ENCODE results near the gene SPSB4. TPM values are rescaled to one million over a fixed set of nuclear protein-coding genes. Genes with fewer than 3 reads are reported as not detected.

Gene SPSB4
- total and polyA plus RNA-seq, 9 of the 15 experiments (the other 6 are each of a cell fraction or from before 2014, with no cell fraction given), result not detected

DNA sequence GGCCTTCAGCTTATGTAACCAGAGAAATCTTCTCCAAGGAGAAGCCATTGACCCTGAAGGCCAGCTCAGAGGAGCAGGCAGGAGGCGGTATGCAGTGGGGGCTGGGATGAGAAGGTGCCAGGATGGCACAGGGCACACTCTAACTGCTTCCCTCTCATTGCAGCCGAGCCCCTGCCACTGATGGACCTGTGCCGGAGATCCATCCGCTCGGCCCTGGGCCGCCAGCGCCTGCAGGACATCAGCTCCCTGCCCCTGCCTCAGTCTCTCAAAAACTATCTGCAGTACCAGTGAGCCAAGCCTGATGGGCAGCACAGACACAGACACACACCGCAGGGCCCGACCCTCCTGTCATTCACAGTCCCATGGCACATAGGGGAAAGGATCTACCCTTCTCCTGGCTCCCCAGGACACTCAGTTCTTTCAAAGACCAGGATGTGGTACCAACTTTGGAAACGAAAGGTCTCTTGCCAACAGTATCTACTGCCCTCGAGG lies 95.9 kb downstream of the SPSB4 start:
- no peaks in the 10 kb centered on the region for H4K20me1 ChIP-seq (replicated peaks; ENCODE audit: control insufficient read depth, insufficient read depth, low read length)
- ChIA-PET POLR2A (no interaction called here), CTCF (ENCODE audit: low intra/inter-chr PET ratio) (no interaction called here)
- H3K27ac ChIP-seq (ENCODE audit: extremely low read depth, low read depth, low read length), result no peak overlapping the region
- no peaks in the 10 kb centered on the region for H3K9me1 ChIP-seq (ENCODE audit: control insufficient read depth, insufficient read depth, low read length)
- H3K36me3 ChIP-seq (ENCODE audit: control insufficient read depth, insufficient read depth, low read length), result no peaks in the 10 kb centered on the region
- no peak for FAIRE-seq
- no peak overlapping the region for H2AFZ ChIP-seq (ENCODE audit: low read depth, low read length)
- intact Hi-C loops (cut with micrococcal nuclease) (no loop called here), in situ Hi-C loops (cut with MboI) (no loop called here)
- H3K4me3 ChIP-seq, result no peak overlapping the region
- no peaks in the 10 kb centered on the region for H3K9me3 ChIP-seq (replicated peaks; ENCODE audit: control insufficient read depth, insufficient read depth, low read depth, low read length)
- no peak for DNase-seq (ENCODE audit: extremely low read depth in 1 of 4, low spot score in 3 of 4)
- H3K4me1 ChIP-seq (replicated peaks in 1 of 2; ENCODE audit: control insufficient read depth in 2 of 2, insufficient read depth in 2 of 2, low read length in 2 of 2), result no peaks in the 10 kb centered on the region
- no peak overlapping the region for H3K9ac ChIP-seq (ENCODE audit: insufficient read depth in 1 of 2, low read depth in 2 of 2, low read length in 2 of 2)
- BruUV-seq (replicated peaks), result no TSS peak
- no peaks in the 10 kb centered on the region for H3K79me2 ChIP-seq (ENCODE audit: control insufficient read depth, insufficient read depth, low read length)
- H3K27me3 ChIP-seq (ENCODE audit: control insufficient read depth in 2 of 2, insufficient read depth in 2 of 2, low read length in 2 of 2), result peaks cover 15 to 42% of the 10 kb centered on the region in 2 experiments; a peak in 3 of 5 replicates
- 0% methylated on average over 11 of the region's 11 CpGs for WGBS (ENCODE audit: insufficient coverage, low coverage, missing lambda C conversion rate)
- no peak overlapping the region for H3K4me2 ChIP-seq (ENCODE audit: insufficient read depth, low read length)
- ATAC-seq, result no peak
- TF ChIP-seq, protein P1, sequence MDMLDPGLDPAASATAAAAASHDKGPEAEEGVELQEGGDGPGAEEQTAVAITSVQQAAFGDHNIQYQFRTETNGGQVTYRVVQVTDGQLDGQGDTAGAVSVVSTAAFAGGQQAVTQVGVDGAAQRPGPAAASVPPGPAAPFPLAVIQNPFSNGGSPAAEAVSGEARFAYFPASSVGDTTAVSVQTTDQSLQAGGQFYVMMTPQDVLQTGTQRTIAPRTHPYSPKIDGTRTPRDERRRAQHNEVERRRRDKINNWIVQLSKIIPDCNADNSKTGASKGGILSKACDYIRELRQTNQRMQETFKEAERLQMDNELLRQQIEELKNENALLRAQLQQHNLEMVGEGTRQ (CRISPR knock-in tag; IDR thresholded peaks at IDR 0.05), result no peak
- TF ChIP-seq GATAD2A (IDR thresholded peaks at IDR 0.05) (no peak), RUNX1 (IDR thresholded peaks at IDR 0.05; ENCODE audit: low read depth) (no peak), ZNF584 (CRISPR knock-in tag; IDR thresholded peaks at IDR 0.05; ENCODE audit: low read depth) (no peak), LEF1 (IDR thresholded peaks at IDR 0.05) (no peak), NUFIP1 (IDR thresholded peaks at IDR 0.05; ENCODE audit: partially characterized antibody) (no peak), ZNF589 (CRISPR knock-in tag; IDR thresholded peaks at IDR 0.05; ENCODE audit: low read depth) (no peak)
- TF ChIP-seq, protein P2, sequence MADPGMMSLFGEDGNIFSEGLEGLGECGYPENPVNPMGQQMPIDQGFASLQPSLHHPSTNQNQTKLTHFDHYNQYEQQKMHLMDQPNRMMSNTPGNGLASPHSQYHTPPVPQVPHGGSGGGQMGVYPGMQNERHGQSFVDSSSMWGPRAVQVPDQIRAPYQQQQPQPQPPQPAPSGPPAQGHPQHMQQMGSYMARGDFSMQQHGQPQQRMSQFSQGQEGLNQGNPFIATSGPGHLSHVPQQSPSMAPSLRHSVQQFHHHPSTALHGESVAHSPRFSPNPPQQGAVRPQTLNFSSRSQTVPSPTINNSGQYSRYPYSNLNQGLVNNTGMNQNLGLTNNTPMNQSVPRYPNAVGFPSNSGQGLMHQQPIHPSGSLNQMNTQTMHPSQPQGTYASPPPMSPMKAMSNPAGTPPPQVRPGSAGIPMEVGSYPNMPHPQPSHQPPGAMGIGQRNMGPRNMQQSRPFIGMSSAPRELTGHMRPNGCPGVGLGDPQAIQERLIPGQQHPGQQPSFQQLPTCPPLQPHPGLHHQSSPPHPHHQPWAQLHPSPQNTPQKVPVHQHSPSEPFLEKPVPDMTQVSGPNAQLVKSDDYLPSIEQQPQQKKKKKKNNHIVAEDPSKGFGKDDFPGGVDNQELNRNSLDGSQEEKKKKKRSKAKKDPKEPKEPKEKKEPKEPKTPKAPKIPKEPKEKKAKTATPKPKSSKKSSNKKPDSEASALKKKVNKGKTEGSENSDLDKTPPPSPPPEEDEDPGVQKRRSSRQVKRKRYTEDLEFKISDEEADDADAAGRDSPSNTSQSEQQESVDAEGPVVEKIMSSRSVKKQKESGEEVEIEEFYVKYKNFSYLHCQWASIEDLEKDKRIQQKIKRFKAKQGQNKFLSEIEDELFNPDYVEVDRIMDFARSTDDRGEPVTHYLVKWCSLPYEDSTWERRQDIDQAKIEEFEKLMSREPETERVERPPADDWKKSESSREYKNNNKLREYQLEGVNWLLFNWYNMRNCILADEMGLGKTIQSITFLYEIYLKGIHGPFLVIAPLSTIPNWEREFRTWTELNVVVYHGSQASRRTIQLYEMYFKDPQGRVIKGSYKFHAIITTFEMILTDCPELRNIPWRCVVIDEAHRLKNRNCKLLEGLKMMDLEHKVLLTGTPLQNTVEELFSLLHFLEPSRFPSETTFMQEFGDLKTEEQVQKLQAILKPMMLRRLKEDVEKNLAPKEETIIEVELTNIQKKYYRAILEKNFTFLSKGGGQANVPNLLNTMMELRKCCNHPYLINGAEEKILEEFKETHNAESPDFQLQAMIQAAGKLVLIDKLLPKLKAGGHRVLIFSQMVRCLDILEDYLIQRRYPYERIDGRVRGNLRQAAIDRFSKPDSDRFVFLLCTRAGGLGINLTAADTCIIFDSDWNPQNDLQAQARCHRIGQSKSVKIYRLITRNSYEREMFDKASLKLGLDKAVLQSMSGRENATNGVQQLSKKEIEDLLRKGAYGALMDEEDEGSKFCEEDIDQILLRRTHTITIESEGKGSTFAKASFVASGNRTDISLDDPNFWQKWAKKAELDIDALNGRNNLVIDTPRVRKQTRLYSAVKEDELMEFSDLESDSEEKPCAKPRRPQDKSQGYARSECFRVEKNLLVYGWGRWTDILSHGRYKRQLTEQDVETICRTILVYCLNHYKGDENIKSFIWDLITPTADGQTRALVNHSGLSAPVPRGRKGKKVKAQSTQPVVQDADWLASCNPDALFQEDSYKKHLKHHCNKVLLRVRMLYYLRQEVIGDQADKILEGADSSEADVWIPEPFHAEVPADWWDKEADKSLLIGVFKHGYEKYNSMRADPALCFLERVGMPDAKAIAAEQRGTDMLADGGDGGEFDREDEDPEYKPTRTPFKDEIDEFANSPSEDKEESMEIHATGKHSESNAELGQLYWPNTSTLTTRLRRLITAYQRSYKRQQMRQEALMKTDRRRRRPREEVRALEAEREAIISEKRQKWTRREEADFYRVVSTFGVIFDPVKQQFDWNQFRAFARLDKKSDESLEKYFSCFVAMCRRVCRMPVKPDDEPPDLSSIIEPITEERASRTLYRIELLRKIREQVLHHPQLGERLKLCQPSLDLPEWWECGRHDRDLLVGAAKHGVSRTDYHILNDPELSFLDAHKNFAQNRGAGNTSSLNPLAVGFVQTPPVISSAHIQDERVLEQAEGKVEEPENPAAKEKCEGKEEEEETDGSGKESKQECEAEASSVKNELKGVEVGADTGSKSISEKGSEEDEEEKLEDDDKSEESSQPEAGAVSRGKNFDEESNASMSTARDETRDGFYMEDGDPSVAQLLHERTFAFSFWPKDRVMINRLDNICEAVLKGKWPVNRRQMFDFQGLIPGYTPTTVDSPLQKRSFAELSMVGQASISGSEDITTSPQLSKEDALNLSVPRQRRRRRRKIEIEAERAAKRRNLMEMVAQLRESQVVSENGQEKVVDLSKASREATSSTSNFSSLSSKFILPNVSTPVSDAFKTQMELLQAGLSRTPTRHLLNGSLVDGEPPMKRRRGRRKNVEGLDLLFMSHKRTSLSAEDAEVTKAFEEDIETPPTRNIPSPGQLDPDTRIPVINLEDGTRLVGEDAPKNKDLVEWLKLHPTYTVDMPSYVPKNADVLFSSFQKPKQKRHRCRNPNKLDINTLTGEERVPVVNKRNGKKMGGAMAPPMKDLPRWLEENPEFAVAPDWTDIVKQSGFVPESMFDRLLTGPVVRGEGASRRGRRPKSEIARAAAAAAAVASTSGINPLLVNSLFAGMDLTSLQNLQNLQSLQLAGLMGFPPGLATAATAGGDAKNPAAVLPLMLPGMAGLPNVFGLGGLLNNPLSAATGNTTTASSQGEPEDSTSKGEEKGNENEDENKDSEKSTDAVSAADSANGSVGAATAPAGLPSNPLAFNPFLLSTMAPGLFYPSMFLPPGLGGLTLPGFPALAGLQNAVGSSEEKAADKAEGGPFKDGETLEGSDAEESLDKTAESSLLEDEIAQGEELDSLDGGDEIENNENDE (IDR thresholded peaks at IDR 0.05; ENCODE audit: low read depth, low read length), result no peak
- TF ChIP-seq, protein P3, sequence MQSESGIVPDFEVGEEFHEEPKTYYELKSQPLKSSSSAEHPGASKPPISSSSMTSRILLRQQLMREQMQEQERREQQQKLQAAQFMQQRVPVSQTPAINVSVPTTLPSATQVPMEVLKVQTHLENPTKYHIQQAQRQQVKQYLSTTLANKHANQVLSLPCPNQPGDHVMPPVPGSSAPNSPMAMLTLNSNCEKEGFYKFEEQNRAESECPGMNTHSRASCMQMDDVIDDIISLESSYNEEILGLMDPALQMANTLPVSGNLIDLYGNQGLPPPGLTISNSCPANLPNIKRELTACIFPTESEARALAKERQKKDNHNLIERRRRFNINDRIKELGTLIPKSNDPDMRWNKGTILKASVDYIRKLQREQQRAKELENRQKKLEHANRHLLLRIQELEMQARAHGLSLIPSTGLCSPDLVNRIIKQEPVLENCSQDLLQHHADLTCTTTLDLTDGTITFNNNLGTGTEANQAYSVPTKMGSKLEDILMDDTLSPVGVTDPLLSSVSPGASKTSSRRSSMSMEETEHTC (IDR thresholded peaks at IDR 0.05), result no peak
